GM19043 (cell line): Measurements from ENCODE around the gene RASGRF1.
"Not testable (repeated sequence)": the region's sequence is repeated elsewhere in the genome, so short reads cannot be mapped to it uniquely, and the experiment has no call there.

Experiments used
- ATAC-seq: cut with Tn5 transposase; IDR thresholded peaks from one replicate; pipeline ENCODE4 v1.9.1; 2021; ENCODE audit warnings: low read depth; ENCODE audit not compliant: unreplicated experiment

Gene RASGRF1

DNA sequence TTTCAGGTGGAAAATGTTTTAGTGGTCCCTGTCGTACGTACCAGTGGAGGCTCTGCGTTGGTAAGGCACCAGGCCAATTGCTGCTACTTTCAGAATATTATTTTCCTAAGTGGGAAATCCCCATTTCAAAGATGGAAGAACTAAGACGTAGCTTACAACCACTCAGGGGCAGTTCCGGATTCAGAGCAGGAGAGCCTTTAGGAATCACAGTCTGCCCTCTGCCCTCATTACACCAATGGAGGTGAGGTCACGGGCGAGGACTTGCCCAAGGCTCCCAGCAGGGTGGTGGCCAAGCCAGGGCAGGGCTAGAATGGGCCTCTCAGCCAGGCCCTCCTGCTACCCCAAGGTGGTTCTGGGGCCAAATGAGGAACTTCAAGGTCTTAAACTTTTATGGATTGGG, 72.6 kb downstream of the RASGRF1 start:
- no peak for ATAC-seq

DNA sequence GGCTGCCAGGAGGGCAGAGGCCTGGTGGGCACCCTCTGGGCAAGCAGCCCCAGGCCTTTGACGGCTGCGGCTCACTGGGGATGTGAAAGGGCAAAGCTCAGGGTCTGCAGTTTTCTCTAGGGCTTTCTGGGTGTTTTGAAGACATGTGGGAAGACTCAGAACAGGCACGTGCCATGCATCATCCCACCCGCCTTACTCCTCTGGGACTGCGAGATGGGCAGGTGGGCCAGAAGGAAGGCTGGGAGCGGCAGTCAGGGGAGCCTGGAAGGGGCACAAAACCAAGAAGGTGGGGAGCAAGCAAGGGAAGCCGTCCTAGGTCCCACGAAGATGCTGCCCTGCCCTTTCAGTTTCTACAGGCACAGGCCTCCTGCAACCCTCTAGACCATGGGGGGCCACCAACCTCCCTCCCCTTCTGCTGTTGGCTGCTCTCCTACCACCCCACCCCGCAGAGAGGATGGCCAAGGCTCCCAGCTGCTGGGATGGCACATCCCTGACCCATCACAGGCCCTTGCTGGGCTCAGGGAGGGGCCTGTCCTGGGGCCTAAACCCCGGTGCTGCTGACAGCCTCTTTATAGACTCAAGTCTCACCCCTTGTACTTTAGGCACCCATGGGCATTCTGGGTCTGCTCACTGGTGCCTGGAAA, 73.9 kb downstream of the RASGRF1 start:
- no peak for ATAC-seq

DNA sequence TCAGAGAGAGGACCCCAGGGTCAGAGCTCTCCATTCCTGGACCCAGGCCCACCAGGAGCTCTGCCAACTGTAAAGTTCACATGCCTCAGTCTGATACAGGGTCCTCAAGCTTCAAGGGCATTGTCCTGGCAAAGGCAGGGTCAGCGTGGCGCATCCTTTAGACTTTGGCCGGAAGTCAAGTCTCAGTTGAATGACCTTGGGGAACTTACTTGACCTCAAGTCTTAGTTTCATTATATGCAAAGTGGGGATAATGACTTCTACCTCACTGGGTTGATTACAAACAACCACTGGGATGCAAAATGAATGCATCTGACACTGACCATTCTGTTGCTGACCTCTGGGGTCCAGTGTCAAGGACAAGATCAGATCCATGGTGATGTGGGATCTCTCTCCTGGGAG, 75.2 kb downstream of the RASGRF1 start:
- ATAC-seq, result no peak

DNA sequence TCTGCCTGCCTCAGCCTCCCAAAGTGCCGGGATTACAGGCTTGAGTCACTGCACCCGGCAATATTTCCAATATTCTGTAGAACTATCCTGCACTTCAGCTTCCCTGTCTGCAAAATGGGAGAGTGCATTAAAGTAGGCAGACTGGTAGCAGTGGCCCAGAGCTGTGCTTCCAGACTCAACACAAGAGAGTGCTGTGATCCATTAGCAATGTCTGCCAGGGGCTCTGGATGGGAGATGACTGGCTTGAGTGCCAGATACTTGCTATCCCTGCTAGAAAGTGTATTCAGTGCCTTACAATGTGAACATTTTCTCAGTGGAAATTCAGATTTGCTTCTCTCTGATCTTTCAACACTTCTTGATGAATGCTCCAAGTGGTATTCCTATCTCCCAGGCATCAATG, 80.3 kb downstream of the RASGRF1 start:
- no peak for ATAC-seq

DNA sequence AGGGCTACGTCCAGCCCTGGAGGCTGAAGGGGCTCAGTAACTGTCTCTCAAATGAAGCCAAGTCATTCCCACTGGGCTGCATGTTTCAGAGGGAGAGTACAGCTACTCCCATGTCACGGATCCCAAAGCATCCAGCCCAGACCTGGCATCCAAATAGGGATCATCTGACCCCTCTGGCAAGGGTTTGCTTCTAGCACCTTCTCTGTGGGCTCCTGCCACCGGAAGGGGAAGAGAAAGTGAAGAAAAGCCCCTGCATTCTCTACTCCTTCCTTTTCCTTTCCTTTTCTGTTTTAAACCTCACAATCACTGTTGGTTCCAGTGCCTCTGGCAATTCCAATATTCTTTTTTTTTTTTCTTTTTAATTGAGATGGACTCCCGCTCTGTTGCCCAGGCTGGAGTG, 81.2 kb downstream of the RASGRF1 start:
- ATAC-seq, result no peak

DNA sequence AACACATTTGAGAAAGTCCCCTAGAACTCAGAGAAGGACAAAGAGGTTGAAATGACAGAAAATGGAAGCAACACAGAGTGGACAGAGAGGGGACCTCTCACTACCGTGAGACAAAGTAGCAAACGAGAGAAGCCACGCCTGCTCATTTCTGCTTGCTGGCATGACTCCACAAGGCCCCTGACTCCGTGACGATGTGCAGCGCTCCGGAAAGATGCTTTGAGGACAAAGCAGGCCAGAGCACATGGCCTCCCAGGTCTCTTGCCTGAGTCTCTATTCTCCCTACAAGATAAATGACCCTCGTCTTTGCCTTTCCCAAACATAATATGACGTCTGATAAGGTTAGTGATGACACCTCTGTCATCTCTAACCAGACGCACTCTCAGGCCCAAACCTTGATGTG, 81.9 kb downstream of the RASGRF1 start:
- ATAC-seq, result no peak

DNA sequence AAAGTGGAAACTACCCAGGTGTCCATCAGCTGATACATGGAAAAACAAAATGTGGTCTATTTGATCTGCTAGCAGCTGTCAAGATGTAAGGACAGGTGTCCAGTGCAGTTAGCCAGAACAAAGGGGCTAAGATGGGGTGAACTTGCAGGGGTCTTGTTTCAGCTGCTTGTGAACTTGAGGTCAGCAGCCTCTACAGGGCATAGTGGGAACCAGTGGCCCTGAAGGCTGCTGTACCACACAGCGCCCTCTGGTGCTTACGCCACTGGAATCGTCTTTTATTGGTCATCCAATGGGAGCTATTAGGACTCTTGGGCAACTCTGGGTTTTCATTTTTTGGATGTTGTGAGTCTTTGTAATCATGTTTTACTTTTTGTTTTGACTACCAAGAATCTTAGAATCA, 83.5 kb downstream of the RASGRF1 start:
- ATAC-seq, result no peak

DNA sequence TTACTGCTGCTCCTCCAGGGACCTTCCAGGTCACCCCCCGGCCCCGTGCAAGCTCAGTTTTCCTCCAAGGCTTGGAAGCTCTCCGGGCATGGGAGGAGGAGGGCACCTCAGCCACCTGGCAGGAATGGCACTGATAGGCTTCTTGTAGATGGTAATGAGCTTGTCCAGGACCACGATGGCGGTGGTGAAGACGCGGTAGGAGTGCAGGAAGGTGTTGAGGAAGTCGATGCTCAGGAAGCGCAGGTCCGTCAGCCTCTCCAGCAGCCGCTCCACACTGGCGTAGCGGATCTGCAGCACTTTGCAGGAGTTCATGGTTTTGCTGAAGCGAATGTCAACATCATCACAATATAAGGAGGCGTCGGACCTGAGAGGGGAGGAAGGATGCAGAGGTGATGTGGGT, 84.5 kb downstream of the RASGRF1 start:
- no peak for ATAC-seq

DNA sequence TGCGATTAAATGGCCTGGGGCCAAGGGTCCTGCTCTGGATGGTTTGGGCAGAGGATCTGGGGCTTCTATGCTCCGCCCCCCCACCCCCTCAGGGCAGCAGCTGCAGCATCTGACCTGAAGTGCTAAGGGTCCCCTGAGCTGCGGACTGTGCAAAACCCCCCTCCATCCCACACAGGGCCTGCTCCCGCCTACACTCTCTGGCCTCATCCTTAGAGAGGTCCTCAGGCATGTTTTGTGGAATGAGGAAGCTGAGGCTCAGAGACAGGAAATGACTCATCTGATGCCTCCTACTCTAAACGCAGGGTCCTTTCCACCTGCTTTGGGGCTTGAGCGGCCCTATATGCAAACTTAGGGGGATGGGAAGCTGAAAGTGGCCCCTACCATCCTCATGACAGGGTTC, 86.2 kb downstream of the RASGRF1 start:
- ATAC-seq, result peak; percentile 94

DNA sequence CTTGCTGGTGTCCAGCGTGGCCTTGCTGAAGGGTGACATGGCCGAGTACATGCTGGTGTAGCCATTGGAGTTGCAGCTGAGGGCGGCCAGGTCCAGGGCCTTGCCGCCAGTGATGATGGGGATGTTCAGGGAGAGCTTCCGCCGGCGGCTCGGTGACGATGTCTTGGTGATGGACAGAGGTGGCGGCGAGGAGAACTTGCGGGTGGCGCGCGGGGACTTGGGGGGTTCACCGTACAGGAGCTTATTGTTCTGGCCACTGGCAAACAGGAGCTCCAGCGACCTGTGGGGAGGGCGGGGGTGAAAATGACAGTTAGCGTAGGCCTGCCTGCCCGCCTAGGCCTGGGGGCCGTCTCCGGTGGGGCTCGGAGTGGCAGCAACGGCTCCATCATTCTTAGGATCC, 86.7 kb downstream of the RASGRF1 start:
- ATAC-seq, result no peak

DNA sequence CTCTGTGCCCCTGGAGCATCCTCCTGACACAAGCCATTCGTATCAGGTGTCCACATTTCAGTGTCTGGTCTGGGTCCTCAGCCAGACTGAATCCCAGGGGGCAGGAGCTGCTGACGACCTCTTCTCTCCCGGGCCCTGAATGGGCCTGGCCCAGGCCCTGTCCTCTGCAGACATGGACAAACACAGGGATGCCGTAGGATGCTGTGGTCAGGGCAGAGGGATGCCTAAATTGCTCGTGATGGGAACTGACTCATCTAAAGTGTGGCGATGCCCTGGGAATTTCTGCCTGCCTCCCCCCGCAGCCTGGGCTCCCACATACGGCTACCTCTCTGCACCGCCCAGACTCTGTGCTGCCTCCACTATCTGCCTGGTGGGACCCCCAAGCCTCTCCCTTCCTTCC, 87.3 kb downstream of the RASGRF1 start:
- no peak for ATAC-seq

DNA sequence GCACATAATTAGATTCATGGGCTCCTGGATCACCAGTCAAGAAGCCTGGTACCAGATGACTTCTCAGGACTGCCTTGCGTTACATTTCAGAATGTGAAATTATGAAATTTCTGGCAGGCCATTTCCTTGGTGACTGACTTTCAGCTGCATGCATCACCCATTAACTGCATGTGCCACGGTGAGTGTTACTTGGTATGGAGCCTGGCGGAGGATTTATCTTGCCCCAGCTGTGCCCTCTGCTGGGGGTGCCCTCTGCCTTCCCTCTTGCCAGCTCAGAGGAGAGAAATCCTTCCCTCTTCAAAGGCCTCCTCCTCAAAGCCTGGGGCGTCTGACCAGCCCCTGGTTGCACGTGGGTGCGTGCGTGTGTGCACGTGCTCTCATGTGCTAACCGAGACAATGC, 88.0 kb downstream of the RASGRF1 start:
- ATAC-seq, result no peak

DNA sequence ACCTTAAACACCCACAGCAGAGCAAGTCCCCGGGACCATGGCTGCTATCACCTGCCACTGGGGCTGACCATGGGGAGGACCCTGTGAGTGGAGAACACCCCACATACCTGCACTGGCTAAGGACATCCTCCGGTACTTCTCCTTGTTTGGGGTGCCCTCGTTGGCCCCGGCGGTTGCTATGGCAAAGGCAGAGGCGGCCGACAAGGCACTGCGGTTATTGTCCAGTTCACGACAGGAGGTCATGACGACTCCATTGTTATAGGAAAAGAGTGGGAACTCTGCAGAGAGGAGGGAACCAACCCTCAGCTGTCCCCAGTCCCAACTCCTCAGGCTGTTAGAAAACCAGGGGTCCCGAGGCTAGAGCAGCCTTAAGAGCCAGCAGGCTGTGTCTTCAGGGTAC, 90.9 kb downstream of the RASGRF1 start:
- no peak for ATAC-seq

DNA sequence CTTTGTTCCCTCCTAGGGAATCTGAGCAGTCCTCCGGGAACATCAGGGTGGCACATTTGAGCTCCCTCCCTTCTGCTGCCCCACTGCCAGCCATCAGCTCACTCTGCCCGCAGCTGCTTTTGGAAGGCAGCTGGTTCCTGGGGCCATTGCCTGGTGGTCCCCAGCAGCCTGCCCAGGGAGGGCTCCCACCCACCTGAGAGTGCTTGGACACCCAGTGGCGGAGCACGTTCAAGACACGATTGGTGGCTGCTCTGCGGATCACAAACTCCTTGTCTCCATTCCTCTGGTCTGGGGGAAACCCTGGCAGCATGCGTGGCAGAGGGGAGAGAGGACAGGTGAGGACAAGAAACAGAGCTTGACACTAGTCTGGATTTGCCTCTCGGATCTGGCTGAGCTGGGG, 92.1 kb downstream of the RASGRF1 start:
- ATAC-seq, result no peak

DNA sequence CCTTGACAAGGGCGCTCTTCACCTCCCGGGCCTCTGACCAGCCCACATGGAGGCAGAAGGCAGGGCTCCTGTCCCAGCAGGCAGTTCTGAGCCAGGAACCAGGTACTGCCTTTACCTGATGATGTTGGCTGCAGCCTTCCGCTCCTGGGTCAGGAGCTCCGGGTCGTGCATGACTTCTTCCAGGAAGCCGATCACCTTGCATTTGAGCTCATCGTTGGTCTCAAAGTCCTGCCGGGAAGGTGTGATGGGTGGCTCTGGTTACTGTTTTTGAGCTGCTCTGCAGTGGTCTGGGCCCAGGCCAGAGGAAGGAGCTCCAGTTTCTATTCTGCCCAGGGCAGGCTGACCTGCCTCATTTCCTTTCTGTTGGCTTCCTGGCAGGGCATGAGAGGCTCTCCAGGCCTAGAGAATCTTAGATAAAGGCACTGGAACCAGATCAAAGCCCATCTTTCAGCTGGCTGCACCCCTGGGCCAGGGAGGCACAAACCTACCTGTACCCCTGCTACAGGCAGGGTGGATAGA, 92.5 kb downstream of the RASGRF1 start:
- no peak for ATAC-seq

DNA sequence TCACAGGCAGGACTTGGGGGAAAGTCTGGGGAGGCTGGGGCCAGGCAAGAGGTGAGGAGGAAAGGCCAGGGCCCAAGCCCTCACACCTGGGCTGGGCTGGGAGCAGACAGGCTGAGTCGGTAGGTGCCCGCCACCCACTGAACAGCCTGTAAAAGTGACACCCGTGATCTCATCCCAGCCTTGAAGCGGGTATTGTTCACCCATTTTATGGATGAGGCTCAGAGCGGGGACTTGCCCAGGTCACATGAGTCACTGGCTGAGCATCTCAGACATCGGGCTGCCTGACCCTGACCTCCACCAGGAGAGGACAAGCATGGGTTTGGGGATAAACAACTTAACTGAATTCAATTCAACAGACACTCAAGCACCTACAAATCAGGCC, 93.7 kb downstream of the RASGRF1 start:
- no peak for ATAC-seq

DNA sequence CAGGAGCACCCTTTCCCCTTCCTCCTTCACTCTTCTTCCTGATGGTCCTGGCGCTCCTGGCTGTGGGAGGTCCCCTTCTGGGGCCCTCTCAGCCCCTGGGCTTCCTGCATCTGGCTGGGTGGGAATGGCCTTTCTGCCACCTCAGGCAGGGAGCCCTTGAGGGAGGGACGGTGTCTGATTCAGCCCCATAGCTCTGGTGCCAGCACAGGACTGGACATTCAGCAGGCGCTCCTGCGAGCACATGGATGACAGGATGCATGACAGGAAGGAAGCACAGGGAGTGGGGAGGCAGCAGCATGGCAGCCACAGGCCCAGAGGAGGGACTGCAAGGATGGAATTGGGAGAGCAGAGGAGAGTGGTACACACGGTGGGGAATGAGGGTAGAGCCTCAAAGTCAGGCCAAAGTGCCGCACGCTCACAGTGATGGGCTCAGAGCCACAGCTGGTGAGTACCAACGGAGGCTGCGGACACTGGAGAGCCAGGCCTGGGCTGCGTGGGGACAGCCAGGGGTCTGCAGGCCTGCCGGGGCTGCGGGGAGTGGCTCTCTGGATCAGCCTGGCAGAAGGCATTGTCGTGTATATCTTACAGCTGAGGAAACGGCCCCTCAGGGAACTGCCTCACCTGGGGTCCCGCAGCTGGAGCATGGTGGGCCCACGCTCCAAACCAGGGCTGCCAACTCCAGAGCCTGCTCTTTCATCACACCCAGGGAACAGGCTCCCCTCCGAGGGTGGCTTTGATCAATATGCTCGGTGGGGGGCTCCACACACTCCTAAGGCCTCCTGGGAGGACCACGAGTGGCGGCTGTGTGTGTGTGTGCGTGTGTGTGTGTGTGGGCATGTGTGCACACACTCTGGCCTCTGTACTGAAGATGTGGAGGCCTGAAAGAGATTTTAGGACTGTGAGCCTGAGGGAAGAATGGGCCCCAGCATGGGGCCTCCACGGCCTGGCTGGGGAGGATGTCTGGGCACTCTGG, 94.4 kb downstream of the RASGRF1 start:
- no peak for ATAC-seq

DNA sequence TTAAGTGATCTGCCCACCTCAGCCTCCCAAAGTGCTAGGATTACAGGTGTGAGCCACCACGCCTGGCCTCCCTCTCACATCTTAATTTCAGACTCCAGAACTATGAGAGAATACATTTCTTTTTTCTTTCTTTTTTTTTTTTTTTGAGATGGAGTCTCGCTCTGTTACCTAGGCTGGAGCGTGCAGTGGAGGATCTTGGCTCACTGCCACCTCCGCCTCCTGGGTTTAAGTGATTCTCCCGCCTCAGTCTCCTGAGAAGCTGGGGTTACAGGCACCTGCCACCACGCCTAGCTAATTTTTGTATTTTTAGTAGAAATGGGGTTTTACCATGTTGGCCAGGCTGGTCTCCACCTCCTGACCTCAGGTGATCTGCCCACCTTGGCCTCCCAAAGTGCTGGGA, 95.4 kb downstream of the RASGRF1 start:
- not testable (repeated sequence) for ATAC-seq

DNA sequence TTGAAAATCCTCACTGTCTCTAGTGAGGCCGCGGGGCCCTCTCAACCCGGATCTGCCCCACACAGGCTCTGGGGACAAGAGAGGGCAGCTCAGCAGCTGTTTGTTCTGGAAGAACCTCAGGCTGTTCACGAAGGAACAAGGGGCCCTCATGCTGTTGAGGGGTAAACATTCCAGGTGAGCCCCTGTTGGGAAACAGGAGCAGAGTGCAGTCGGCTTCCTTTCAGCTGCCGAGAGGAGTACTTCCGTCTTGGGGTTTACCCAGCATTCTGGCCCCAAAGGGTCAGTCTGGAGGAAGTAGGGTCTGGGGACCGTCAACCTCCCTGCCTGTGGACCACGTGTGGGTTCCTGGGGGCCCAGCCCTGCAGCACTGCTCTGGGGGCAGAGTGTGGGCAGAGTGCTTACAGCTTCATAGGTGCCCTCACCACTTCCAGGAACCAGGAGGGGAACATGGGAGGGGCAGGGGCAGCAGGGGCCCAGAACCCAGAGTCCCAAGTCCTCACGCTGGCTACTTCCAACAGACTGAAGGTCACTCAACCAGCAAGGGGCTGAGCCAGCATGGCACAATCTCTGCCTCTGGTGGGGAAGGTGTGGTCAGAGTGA, 96.5 kb downstream of the RASGRF1 start:
- no peak for ATAC-seq

DNA sequence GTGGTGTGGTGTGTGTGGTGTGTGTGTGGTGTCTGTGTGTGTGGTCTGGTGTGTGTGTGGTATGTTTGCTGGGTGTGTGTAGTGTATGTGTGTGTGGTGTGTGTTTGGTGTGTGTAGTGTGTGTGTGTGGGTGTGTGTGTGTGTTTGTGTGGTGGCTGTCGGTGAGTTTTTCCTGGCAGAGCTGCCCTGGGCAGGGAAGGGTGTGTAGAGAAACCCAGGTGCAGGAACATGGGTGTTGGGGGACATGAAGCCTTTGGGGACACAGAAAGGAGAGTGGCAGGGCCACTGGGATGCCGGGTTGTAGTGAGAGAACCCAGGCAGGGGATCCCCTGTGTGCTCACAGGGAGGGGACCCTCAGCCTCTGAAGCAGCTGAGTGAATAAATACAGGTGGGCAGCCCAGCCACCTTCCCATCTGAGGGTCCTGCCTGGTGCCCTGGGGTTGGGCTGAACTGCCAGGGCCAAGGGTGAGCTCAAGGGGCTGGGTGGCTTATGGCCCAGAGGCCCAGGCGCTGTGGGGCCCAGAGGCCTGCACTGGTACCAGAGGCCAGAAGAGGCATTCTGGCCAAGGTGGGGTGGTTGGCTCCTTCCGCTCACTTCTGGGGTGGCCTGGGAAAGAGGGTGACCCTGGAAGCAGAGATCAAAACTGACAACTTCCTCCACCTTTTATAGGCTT, 97.2 kb downstream of the RASGRF1 start:
- ATAC-seq, result no peak
